HG02884 (cell line): Measurements from ENCODE around the gene KCNJ12.

Source experiments
- ATAC-seq: cut with Tn5 transposase; IDR thresholded peaks from one replicate; pipeline ENCODE4 v1.9.1; 2021; ENCODE audit warnings: mild to moderate bottlenecking, moderate library complexity; ENCODE audit not compliant: unreplicated experiment

Gene KCNJ12

DNA sequence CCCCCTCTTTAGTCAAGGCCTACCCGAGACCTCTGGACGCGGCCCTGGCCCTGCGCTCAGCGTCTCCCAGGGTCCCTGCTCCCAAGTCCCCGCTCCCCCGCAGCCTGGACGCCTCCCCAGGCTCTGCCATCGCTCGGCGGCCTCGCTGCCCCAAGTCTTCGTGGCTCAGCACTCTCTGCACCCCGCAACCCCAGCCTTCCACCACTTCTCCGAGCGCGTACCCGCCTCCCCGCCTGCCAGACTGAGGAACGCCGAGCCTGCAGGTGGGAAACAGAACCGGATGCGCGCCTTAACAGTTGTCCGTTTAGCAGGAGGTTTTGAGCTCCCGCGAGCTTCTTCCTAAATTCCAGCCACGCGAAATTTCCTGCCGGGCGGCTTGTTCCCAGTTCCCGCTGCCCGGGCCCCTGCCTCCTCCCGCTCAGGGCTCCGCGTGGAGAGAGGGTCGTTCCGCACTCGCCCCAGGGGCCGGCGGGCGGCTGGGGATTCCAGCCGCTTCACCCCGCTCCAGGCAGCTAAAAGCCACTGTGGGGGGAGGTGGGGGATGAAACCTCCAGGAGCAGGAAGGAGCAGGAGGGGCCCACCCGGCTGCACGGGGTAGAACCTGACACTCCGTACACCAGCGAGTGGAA lies 87.7 kb downstream of the KCNJ12 start:
- no peak for ATAC-seq

DNA sequence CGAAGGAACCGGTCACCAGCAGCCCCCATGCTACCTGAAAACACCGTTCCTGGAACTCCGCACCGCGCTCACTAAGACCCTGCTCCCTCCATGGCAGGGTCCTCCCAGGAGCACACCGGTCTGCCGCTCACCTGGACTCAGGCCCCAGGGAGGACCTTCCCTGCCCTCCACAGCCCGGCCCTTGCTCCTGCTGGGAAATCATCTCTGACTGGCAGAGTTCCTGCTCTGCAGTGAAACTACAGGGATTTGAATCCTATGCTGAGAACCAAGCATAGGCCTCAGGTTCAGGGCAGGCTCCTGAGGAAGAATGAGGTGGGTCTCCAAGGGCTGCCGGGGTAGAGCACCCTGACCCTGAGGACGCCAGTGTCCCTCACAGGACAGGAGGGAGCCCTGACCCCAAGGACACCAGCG lies 88.5 kb downstream of the KCNJ12 start:
- no peak for ATAC-seq

DNA sequence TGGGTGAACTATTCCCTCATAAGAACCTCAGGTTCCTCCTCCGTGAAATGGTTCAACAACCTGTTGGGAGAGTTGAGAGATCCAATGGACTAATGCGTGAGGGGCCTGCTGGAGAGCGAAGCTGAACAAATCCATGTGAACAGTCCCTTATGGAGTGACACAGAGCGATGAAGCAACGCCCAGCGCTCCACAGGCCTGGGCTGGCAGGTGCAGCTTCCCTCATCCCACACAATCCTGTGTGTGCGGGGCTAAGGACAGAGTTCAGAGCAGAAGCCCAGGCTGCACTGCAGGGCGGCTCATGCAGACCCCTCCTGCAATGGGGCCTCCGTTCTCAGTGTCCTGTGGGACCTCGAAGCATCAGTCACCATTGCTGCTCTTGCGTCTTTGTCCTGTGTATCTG lies 90.4 kb downstream of the KCNJ12 start:
- no peak for ATAC-seq

DNA sequence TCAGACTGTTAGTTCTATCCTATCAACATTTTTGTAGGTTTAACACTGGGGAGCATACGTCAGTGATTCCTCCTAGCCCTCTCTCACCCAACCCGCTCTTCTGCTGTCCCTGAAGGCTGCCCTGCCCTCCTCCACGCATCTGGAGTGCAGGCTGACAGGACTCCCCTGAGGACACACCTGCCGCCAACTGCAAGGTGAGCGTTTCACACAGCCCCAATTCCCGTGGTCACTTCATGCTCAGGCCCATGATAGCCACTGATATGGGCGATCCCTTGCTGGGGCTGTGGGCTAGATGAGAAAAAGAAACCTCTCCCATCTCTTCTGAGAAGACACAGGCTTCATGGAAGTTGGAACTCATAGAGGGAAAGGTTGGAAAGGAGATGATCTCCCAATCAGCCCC lies 91.0 kb downstream of the KCNJ12 start:
- ATAC-seq: no peak

DNA sequence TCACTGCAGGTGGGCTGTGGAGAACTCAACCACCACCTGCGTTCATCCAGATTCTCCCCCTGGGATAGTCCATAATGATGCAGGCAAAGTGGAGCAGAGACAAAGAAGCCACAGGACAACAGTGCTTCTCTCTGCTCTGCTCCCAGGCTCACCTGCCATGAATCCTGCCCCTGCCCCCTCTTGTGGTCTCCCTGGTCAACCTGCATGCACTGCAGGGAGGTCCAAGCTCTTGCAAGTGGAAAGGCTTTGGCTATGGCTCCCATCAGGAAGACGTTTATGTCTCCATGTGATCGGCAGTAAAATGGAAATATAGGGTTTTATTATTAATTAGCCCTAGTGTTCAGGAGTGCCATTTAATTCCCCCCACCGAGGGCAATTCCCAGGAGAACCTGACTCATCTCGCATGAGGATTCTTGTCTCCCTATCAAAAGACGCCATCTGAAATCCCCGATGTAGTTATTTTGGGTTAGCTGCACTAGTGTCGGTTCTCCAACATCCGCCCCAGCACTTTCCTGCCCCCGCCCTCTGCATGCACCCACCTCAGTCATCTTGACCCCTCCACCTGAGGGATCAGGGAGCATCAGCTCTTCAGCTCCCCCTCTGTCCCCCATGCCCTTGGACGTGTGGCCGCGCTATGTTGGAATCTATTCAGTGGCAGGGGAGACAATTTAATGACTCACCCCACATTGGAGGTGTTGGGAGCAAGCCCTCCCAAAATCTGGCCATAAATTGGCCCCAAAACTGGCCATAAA lies 91.8 kb downstream of the KCNJ12 start:
- no peak for ATAC-seq
